HCT116 (cell line): ENCODE measurements around the gene CCDC30. TPM values are rescaled to one million over a fixed set of nuclear protein-coding genes. Genes with fewer than 3 reads are reported as not detected.

Experiments used
- ATAC-seq: fragments of 200-7000 bp; cut with Tn5 transposase; 2 replicates; pipeline ENCODE4 v1.9.1; 2020; ENCODE audit warnings: mild to moderate bottlenecking, moderate library complexity
- Bru-seq: library from RNA; stranded (reverse); fragments of 400-500 nt; gene quantifications from one replicate; lab custom pipeline; 2021; lab: Mats Ljungman, UMichigan
- BruChase-seq, 2 experiments: library from RNA; stranded (reverse); fragments of 400-500 nt; gene quantifications; one replicate each; lab custom pipeline; 2021; lab: Mats Ljungman, UMichigan
- BruUV-seq: library from RNA; stranded (reverse); fragments of 400-500 nt; replicated peaks from 2 replicates; lab custom pipeline; 2021; lab: Mats Ljungman, UMichigan
- CTCF ChIA-PET: fragments of 300-600 bp; sonication (Branson Sonifier 250); formaldehyde crosslinking; loops from one replicate; lab custom pipeline; 2021; ENCODE audit warnings: antibody characterized with exemption; lab: Charles Lee
- POLR2A ChIA-PET: fragments of 300-600, 350-600 bp; sonication (Branson Sonifier 250); formaldehyde crosslinking; loops from one replicate; lab custom pipeline; 2021; ENCODE audit warnings: antibody characterized with exemption; lab: Charles Lee
- RAD21 ChIA-PET, 2 experiments: fragments of 300-600 bp; sonication (Branson Sonifier 250); formaldehyde crosslinking; loops; one replicate each; lab custom pipeline; 2023; ENCODE audit warnings: low total read pairs in 2 of 2; ENCODE audit not compliant: uncharacterized antibody in 2 of 2, unreplicated experiment in 2 of 2, low non-redundant PET in 1 of 2; lab: Charles Lee
- DNase-seq: peaks from one replicate; pipeline ENCODE4 v3.0.0-alpha.2; 2010; ENCODE audit warnings: low read depth, low spot score
- H2AFZ ChIP-seq: fragments of 200-600 bp; shearing (Covaris generic), sonication (generic); 2 replicates; pipeline ENCODE4 v1.6.1; 2017; ENCODE audit warnings: low read depth, mixed run types, mixed read lengths, antibody characterized with exemption, low read length; ENCODE audit not compliant: poor library complexity, severe bottlenecking
- H3K27ac ChIP-seq: 2 replicates; pipeline ENCODE4 v1.5.1; 2012; ENCODE audit warnings: low read depth, low read length
- H3K27me3 ChIP-seq: fragments of 200-600 bp; sonication (generic); 2 replicates; pipeline ENCODE4 v1.6.1; 2016; ENCODE audit warnings: mixed run types, low read length, mixed read lengths; ENCODE audit not compliant: insufficient read depth
- H3K36me3 ChIP-seq, 2 experiments: fragments of 200-500 bp in 1 of 2; fragments of 200-600 bp in 1 of 2; sonication (Bioruptor generic) in 1 of 2; sonication (generic) in 1 of 2; 2 replicates each; pipeline versions ENCODE4 v1.5.1 to v1.6.1; 2014 to 2016; ENCODE audit warnings: low read length in 2 of 2, inconsistent platforms in 1 of 2, mixed read lengths in 1 of 2, mixed run types in 1 of 2; ENCODE audit not compliant: insufficient read depth in 2 of 2, control insufficient read depth in 1 of 2
- H3K4me1 ChIP-seq, 2 experiments: fragments of 200-600 bp in 1 of 2; sonication (generic) in 1 of 2; 2 replicates each; pipeline versions ENCODE4 v1.5.1 to v1.6.1; 2012 to 2017; ENCODE audit warnings: low read length in 2 of 2, inconsistent platforms in 1 of 2, mild to moderate bottlenecking in 1 of 2, mixed read lengths in 1 of 2, mixed run types in 1 of 2, moderate library complexity in 1 of 2; ENCODE audit not compliant: insufficient read depth in 2 of 2, control insufficient read depth in 1 of 2
- H3K4me2 ChIP-seq: fragments of 200-600 bp; sonication (generic); 2 replicates; pipeline ENCODE4 v1.6.1; 2017; ENCODE audit warnings: mixed run types, low read length, mixed read lengths
- H3K4me3 ChIP-seq, 2 experiments: fragments of 200-600 bp in 1 of 2; sonication (generic) in 1 of 2; replicated peaks in 1 of 2; 2 replicates each; pipeline ENCODE4 v1.5.1; 2011 to 2016; ENCODE audit warnings: low read length in 2 of 2, control low read depth in 1 of 2, low read depth in 1 of 2, mild to moderate bottlenecking in 1 of 2, mixed read lengths in 1 of 2, mixed run types in 1 of 2
- H3K79me2 ChIP-seq: fragments of 200-600 bp; sonication (generic); 2 replicates; pipeline ENCODE4 v1.6.1; 2017; ENCODE audit warnings: mild to moderate bottlenecking, mixed run types, low read length, moderate library complexity, mixed read lengths; ENCODE audit not compliant: insufficient read depth
- H3K9ac ChIP-seq: fragments of 200-600 bp; sonication (generic); 2 replicates; pipeline ENCODE4 v1.6.1; 2016; ENCODE audit warnings: low read length, mixed read lengths
- H3K9me2 ChIP-seq: fragments of 200-600 bp; sonication (generic), shearing (Covaris generic); 2 replicates; pipeline ENCODE4 v1.6.1; 2017; ENCODE audit warnings: mixed run types, mild to moderate bottlenecking, moderate library complexity; ENCODE audit not compliant: insufficient read depth
- H3K9me3 ChIP-seq, 2 experiments: fragments of 200-500 bp in 1 of 2; fragments of 200-600 bp in 1 of 2; sonication (Bioruptor generic) in 1 of 2; sonication (generic) in 1 of 2; 2 replicates each; pipeline ENCODE4 v1.6.1; 2014 to 2017; ENCODE audit warnings: low read length in 2 of 2, mixed read lengths in 2 of 2, inconsistent platforms in 1 of 2, low read depth in 1 of 2, mild to moderate bottlenecking in 1 of 2, mixed run types in 1 of 2, moderate library complexity in 1 of 2; ENCODE audit not compliant: control insufficient read depth in 1 of 2, insufficient read depth in 1 of 2
- H4K20me1 ChIP-seq: fragments of 200-600 bp; sonication (generic), shearing (Covaris generic); 2 replicates; pipeline ENCODE4 v1.6.1; 2017; ENCODE audit warnings: mixed run types, mild to moderate bottlenecking, moderate library complexity; ENCODE audit not compliant: insufficient read depth
- EGR1 ChIP-seq: IDR thresholded peaks from 2 replicates; pipeline ENCODE4 v1.6.1; 2012; ENCODE audit warnings: low read depth
- POLR2AphosphoS5 ChIP-seq: IDR thresholded peaks from 2 replicates; pipeline ENCODE4 v1.6.1; 2011; ENCODE audit warnings: mild to moderate bottlenecking, low read depth, low read length, moderate library complexity
- SIN3A ChIP-seq: IDR thresholded peaks from 2 replicates; pipeline ENCODE4 v1.6.1; 2012; ENCODE audit warnings: low read depth
- SP1 ChIP-seq: IDR thresholded peaks from 2 replicates; pipeline ENCODE4 v1.6.1; 2012; ENCODE audit warnings: low read depth
- TCF7L2 ChIP-seq: IDR thresholded peaks from 2 replicates; pipeline ENCODE4 v1.7.0; 2011; ENCODE audit warnings: borderline replicate concordance, inconsistent platforms; ENCODE audit not compliant: insufficient read depth, insufficient read length; ENCODE audit errors: extremely low read depth
- intact Hi-C: fragments of 100-400 bp; cut with micrococcal nuclease; formaldehyde crosslinking; loops from 2 replicates; pipeline ENCODE4 v1.10.0; 2022
- long read RNA-seq: library from polyadenylated mRNA; unstranded; transcript quantifications from one replicate; pipeline ENCODE4 v2.0.0, GENCODE V29; 2021; ENCODE audit not compliant: unreplicated experiment
- polyA plus RNA-seq: library from polyadenylated mRNA; unstranded; fragments of >200 nt; gene quantifications from 2 replicates; pipeline ENCODE4 v1.2.1, GENCODE V29; 2012; ENCODE audit warnings: missing spikeins
- total RNA-seq: library from RNA; stranded (reverse); gene quantifications from one replicate; pipeline ENCODE4 v1.2.1, GENCODE V29; 2021; ENCODE audit not compliant: unreplicated experiment
- TF ChIP-seq, protein P1 (sequence below), 3 experiments: fragments of 200-600 bp in 1 of 3; sonication (generic) in 1 of 3; IDR thresholded peaks in 2 of 3; conservative IDR thresholded peaks in 1 of 3; 2 replicates each; pipeline ENCODE4 v1.5.1; 2012 to 2017; ENCODE audit warnings: low read depth in 2 of 3, low read length in 2 of 3, antibody characterized with exemption in 1 of 3, borderline replicate concordance in 1 of 3, control low read depth in 1 of 3, mild to moderate bottlenecking in 1 of 3, mixed read lengths in 1 of 3, mixed run types in 1 of 3, moderate library complexity in 1 of 3; ENCODE audit not compliant: insufficient read depth in 1 of 3

CCDC30 gene
- total RNA-seq (2.0 TPM), Bru-seq, nascent RNA (percentile 35 among the genes with signal in this experiment), BruChase-seq, experiment 1, labeled RNA remaining after a 6-hour chase (percentile 41 among the genes with signal in this experiment), BruChase-seq, experiment 2, labeled RNA remaining after a 2-hour chase (percentile 38 among the genes with signal in this experiment)
- polyA plus RNA-seq: 0.47 and 0.86 TPM in 2 replicates
- long read RNA-seq, partial matches to known transcripts: 0 of 1 reads
- long read RNA-seq, other reads (novel, unspliced or antisense): 1 of 1 reads

DNA sequence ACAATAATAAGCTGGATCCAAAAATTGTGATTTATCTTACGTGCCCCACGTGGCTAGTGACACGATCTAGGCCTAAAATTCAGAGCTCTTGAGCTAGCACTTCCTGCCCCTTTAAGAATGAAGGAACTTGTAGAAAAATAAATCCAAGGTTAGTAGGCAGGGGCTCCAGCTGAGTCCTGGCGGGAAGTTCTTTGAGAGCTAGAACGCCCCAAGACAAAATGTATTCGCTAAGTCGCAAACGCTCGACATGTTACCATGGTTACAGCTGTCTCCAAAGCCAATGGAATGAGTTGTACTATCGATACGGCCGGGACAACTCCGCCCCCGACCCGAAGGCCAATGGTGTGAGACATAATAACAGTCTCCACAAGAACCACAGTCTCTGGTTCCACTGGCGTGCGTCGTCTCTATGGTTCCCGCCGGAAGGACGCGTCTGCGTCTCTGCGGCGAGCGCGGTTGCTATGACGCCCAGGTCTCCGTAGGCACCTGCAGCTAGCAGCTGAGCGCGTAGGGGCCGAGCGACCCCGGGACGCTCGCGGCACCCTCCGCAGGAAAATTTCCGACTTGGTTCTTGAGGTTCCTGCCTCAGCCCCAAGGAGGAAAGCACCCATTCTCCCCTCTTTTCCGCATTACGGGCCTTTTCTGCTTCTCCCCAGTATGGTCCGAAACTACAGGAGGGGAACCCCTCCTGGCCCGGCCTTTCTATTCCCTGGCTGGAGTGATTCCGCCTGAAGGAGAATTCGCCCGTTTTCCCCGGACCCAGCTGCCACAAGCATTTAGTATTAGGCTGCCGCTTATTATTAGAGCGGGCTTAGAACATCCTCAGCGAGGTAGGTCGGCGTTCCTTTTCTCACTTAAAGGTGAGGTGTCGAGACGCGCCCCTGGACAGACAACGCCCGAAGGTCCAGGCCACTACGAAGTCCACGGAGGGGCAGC is at the start of gene CCDC30:
TSS of gene CCDC30 (plus strand) at position 459 of the 936 bp plus-strand sequence. CDS start 17,266 bp downstream, outside the sequence.
- ATAC-seq (peak; percentile 100), DNase-seq (peak; percentile 97)
- Histone ChIP-seq H2AFZ (peak within 1 kb of the TSS; percentile 84), H4K20me1 (no peaks in the 10 kb centered on the region), H3K27ac (peak within 1 kb of the TSS; percentile 35; the same call in 1 of the 2 replicates), H3K4me1 (peaks cover 4 to 14% of the 10 kb centered on the region in 2 experiments; a peak in 3 of 4 replicates), H3K4me3 (peak within 1 kb of the TSS; percentile 47 to 58), H3K9me2 (no peaks in the 10 kb centered on the region), H3K27me3 (no peaks in the 10 kb centered on the region), H3K9ac (peak within 1 kb of the TSS; percentile 60), H3K9me3 (no peaks in the 10 kb centered on the region), H3K36me3 (peaks cover 16 to 19% of the 10 kb centered on the region in 2 experiments; a peak in 3 of 4 replicates), H3K79me2 (0 out of 2 replicates have a peak, but pooled peaks cover 5% of the 10 kb centered on the region), H3K4me2 (peak within 1 kb of the TSS; percentile 82)
- ChIA-PET POLR2A (interaction anchor here (0.9 to 1.4 kb wide), 2 partner anchors 9 to 125 kb away, joined by 3 read pairs; no protein-coding TSS in a partner anchor), RAD21 (no interaction called here), CTCF (no interaction called here)
- TF ChIP-seq SP1 (peak; percentile 95), SIN3A (peak; percentile 70), TCF7L2 (peak; percentile 38), EGR1 (peak; percentile 70), POLR2AphosphoS5 (peak; percentile 72)
- TF ChIP-seq, protein P1, sequence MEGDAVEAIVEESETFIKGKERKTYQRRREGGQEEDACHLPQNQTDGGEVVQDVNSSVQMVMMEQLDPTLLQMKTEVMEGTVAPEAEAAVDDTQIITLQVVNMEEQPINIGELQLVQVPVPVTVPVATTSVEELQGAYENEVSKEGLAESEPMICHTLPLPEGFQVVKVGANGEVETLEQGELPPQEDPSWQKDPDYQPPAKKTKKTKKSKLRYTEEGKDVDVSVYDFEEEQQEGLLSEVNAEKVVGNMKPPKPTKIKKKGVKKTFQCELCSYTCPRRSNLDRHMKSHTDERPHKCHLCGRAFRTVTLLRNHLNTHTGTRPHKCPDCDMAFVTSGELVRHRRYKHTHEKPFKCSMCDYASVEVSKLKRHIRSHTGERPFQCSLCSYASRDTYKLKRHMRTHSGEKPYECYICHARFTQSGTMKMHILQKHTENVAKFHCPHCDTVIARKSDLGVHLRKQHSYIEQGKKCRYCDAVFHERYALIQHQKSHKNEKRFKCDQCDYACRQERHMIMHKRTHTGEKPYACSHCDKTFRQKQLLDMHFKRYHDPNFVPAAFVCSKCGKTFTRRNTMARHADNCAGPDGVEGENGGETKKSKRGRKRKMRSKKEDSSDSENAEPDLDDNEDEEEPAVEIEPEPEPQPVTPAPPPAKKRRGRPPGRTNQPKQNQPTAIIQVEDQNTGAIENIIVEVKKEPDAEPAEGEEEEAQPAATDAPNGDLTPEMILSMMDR (IDR thresholded peaks at IDR 0.05 in 2 of 3, conservative IDR thresholded peaks at IDR 0.05 in 1 of 3; ENCODE audit: borderline replicate concordance in 1 of 3, insufficient read depth in 1 of 3, low read depth in 2 of 3, low read length in 2 of 3): no peak
- no TSS peak for BruUV-seq
- intact Hi-C loops: no loop called here
